Astrocyte (in vitro differentiated cells and primary cell): ENCODE results near the gene ITPK1. TPM values are rescaled to one million over a fixed set of nuclear protein-coding genes. Genes with fewer than 3 reads are reported as not detected.

ENCODE experiments used
- DNase-seq: peaks from one replicate; pipeline ENCODE4 v3.0.0-alpha.2; 2010; ENCODE audit warnings: low read depth
- FAIRE-seq: peaks from 2 replicates; lab custom pipeline; 2011; peaks lifted over from hg19 to GRCh38; lab: Jason Lieb, UNC
- H2AFZ ChIP-seq: 2 replicates; pipeline ENCODE4 v1.6.0; 2012; ENCODE audit warnings: low read depth, low read length, inconsistent platforms
- H3K27ac ChIP-seq: 2 replicates; pipeline ENCODE4 v1.5.1; 2011; ENCODE audit warnings: low read depth, low read length, inconsistent platforms
- H3K27me3 ChIP-seq: 2 replicates; pipeline ENCODE4 v1.6.0; 2011; ENCODE audit warnings: low read length, inconsistent platforms; ENCODE audit not compliant: insufficient read depth
- H3K36me3 ChIP-seq: 2 replicates; pipeline ENCODE4 v1.5.1; 2011; ENCODE audit warnings: low read length, inconsistent platforms; ENCODE audit not compliant: insufficient read depth
- H3K4me1 ChIP-seq: 2 replicates; pipeline ENCODE4 v1.5.1; 2011; ENCODE audit warnings: low read length, inconsistent platforms; ENCODE audit not compliant: insufficient read depth
- H3K4me2 ChIP-seq: 2 replicates; pipeline ENCODE4 v1.6.0; 2012; ENCODE audit warnings: low read length, inconsistent platforms
- H3K4me3 ChIP-seq: 2 replicates; pipeline ENCODE4 v1.5.1; 2011; ENCODE audit warnings: low read depth, mild to moderate bottlenecking, low read length, inconsistent platforms; ENCODE audit not compliant: insufficient read depth
- H3K79me2 ChIP-seq: 2 replicates; pipeline ENCODE4 v1.6.0; 2012; ENCODE audit warnings: mild to moderate bottlenecking, low read length, inconsistent platforms; ENCODE audit not compliant: insufficient read depth
- H3K9ac ChIP-seq: 2 replicates; pipeline ENCODE4 v1.6.0; 2012; ENCODE audit warnings: mild to moderate bottlenecking, low read length, inconsistent platforms
- H3K9me3 ChIP-seq: 2 replicates; pipeline ENCODE4 v1.5.1; 2012; ENCODE audit warnings: low read depth, mild to moderate bottlenecking, low read length, inconsistent platforms; ENCODE audit not compliant: insufficient read depth
- H4K20me1 ChIP-seq: 2 replicates; pipeline ENCODE4 v1.6.0; 2012; ENCODE audit warnings: low read length, inconsistent platforms; ENCODE audit not compliant: insufficient read depth
- H3K27ac Mint-ChIP-seq: one replicate; pipeline ENCODE4 v1.8.0; 2021; ENCODE audit warnings: mild to moderate bottlenecking, mixed read lengths; ENCODE audit not compliant: unreplicated experiment
- H3K27me3 Mint-ChIP-seq: one replicate; pipeline ENCODE4 v1.8.0; 2021; ENCODE audit warnings: low read depth, mixed read lengths; ENCODE audit not compliant: unreplicated experiment
- H3K36me3 Mint-ChIP-seq: one replicate; pipeline ENCODE4 v1.8.0; 2021; ENCODE audit warnings: low read depth, mixed read lengths; ENCODE audit not compliant: unreplicated experiment
- H3K4me1 Mint-ChIP-seq: one replicate; pipeline ENCODE4 v1.8.0; 2021; ENCODE audit warnings: low read depth, mixed read lengths; ENCODE audit not compliant: unreplicated experiment
- H3K4me3 Mint-ChIP-seq: one replicate; pipeline ENCODE4 v1.8.0; 2021; ENCODE audit warnings: mild to moderate bottlenecking, moderate library complexity, mixed read lengths; ENCODE audit not compliant: unreplicated experiment
- H3K9me3 Mint-ChIP-seq: one replicate; pipeline ENCODE4 v1.8.0; 2021; ENCODE audit warnings: mild to moderate bottlenecking, mixed read lengths; ENCODE audit not compliant: unreplicated experiment
- EZH2 ChIP-seq: IDR thresholded peaks from 2 replicates; pipeline ENCODE4 v1.6.1; 2012; ENCODE audit warnings: mild to moderate bottlenecking, low read length, inconsistent platforms; ENCODE audit not compliant: insufficient read depth
- total RNA-seq: library from RNA; stranded (reverse); gene quantifications from 2 replicates; pipeline ENCODE4 v1.2.1, GENCODE V29; 2021
- TF ChIP-seq, protein P1 (sequence below): IDR thresholded peaks from 2 replicates; pipeline ENCODE4 v1.5.1; 2011; ENCODE audit warnings: low read depth, mild to moderate bottlenecking, inconsistent platforms, low read length, moderate library complexity; ENCODE audit not compliant: insufficient read depth

Gene ITPK1
- total RNA-seq, 1 donor from 2014 or later, result 13.0 TPM

DNA sequence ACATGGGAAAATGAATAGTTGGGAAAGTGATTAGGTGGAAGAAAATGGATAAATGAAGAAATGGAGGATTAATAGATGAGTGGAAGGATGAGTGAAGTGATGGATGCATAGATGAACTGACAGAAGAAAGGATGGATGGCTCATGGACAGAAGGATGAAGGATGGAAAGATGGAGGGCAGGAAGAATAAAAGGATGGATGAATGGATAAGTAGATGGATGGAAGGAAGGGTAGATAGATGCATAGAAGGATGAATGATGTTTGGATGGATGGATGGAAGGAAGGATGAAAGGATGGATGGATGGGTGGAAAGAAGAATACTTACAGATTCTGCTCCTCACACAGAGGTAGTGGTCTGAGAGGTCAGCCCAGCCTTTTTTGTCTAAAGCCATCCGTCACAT lies 228.6 kb downstream of the ITPK1 start:
- no peak overlapping the region for H3K4me2 ChIP-seq
- H3K27me3 ChIP-seq, result peaks cover 3% of the 10 kb centered on the region
- peaks cover 54% of the 10 kb centered on the region for H3K27me3 Mint-ChIP-seq
- no peak overlapping the region for H3K27ac ChIP-seq
- no peak overlapping the region for H2AFZ ChIP-seq
- no peak for TF ChIP-seq EZH2
- TF ChIP-seq, protein P1, sequence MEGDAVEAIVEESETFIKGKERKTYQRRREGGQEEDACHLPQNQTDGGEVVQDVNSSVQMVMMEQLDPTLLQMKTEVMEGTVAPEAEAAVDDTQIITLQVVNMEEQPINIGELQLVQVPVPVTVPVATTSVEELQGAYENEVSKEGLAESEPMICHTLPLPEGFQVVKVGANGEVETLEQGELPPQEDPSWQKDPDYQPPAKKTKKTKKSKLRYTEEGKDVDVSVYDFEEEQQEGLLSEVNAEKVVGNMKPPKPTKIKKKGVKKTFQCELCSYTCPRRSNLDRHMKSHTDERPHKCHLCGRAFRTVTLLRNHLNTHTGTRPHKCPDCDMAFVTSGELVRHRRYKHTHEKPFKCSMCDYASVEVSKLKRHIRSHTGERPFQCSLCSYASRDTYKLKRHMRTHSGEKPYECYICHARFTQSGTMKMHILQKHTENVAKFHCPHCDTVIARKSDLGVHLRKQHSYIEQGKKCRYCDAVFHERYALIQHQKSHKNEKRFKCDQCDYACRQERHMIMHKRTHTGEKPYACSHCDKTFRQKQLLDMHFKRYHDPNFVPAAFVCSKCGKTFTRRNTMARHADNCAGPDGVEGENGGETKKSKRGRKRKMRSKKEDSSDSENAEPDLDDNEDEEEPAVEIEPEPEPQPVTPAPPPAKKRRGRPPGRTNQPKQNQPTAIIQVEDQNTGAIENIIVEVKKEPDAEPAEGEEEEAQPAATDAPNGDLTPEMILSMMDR, result no peak
- H3K4me3 Mint-ChIP-seq, result no peak overlapping the region
- H3K36me3 ChIP-seq, result no peaks in the 10 kb centered on the region
- FAIRE-seq (no peak), DNase-seq (no peak)
- no peaks in the 10 kb centered on the region for H3K4me1 Mint-ChIP-seq
- H3K4me1 ChIP-seq, result no peaks in the 10 kb centered on the region
- H3K9me3 Mint-ChIP-seq, result peaks cover 20% of the 10 kb centered on the region
- H3K4me3 ChIP-seq, result no peak overlapping the region
- no peak overlapping the region for H3K27ac Mint-ChIP-seq
- H3K36me3 Mint-ChIP-seq, result no peaks in the 10 kb centered on the region
- no peak overlapping the region for H3K9ac ChIP-seq
- no peaks in the 10 kb centered on the region for H3K9me3 ChIP-seq
- no peaks in the 10 kb centered on the region for H4K20me1 ChIP-seq
- H3K79me2 ChIP-seq, result no peaks in the 10 kb centered on the region

Other genes starting within 250 kb of the ITPK1 start
- gene CHGA, start 192.8 kb downstream of the ITPK1 start, total RNA-seq, result not detected in 2 replicates
- gene MOAP1, start 69.0 kb upstream of the ITPK1 start, total RNA-seq, result 15.8 and 16.1 TPM in 2 replicates
- 9.1 and 9.8 TPM in 2 replicates for gene LYSET, start 69.4 kb upstream of the ITPK1 start, total RNA-seq
- gene GON7, start 91.1 kb upstream of the ITPK1 start, total RNA-seq, result 5.3 and 5.4 TPM in 2 replicates
- gene UBR7, start 91.3 kb upstream of the ITPK1 start, total RNA-seq, result 7.3 and 7.8 TPM in 2 replicates
- gene BTBD7, start 217.1 kb upstream of the ITPK1 start, total RNA-seq, result 48.1 and 53.2 TPM in 2 replicates
- not detected in 2 replicates for gene COX8C, start 231.3 kb upstream of the ITPK1 start, total RNA-seq